ENCODE results near the gene HRH1. TPM values are rescaled to one million over a fixed set of nuclear protein-coding genes. Genes with fewer than 3 reads are reported as not detected.
A peak's percentile ranks its signal among the peaks of the same experiment; 100 is the strongest.

Gene HRH1
- total RNA-seq, 1 donor from 2014 or later = 3.2 TPM

DNA sequence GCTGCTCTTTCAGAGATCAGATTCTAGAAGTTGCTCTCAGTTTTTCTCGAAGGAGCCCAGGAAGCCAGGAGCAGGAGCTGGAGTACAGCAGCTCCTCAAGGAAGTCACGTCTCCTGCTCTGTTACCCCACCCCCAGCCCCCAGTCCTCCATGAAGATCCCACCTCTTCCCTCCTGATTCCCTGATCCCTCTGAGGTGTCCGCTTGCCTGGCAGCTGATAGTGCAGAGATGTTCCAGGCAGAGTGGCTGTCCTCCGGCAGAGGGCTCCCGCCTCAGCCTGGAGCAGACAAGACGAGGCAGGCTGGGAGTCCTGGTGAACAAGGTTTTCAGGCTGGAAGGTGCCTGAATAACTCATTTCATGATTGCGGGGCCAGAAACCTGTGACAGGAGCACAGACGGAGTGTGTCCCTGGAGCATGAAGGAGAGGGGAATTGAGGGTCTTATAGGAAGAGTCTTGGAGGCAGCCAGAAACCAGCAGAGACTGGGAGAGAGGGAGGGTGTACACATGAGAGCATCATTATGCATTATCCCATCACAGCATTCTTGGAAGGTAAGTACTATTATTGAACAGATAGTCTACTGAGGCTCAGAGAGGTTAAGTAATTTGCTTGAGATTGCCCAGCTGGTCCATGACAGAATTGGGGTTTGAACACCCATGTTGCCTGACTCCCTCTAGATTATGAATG lies 1.2 kb downstream of the HRH1 start:
- no peaks in the 10 kb centered on the region for H3K36me3 ChIP-seq (ENCODE audit: control insufficient read depth, insufficient read depth, low read length)
- no peak for DNase-seq (ENCODE audit: low read depth)
- peak overlapping the region; percentile 76 for H3K4me3 ChIP-seq (ENCODE audit: low read depth, low read length)
- no peaks in the 10 kb centered on the region for H3K27me3 ChIP-seq (ENCODE audit: control insufficient read depth, insufficient read depth, low read length)
- peak; percentile 93 for TF ChIP-seq CTCF (IDR thresholded peaks at IDR 0.05; ENCODE audit: insufficient read depth, low read length, poor library complexity, severe bottlenecking)

DNA sequence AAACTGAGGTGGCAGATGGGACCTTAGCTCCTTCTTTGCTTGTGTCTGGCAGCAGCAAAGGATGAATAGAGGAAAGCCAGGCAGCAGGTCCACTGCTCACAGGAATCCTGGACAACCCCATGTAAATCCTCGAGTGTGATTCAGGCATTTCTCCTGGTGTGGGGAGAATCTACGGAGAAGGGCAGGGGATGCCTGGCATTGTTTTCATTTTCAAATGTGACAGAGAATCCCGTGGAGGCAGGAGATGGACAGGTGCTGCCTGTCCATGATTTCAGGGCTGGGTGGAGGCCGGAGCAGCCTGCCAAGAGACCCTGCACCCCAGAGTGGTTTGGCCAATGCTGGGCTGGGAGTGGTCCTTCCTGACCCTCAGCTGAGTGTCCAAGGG lies 1.7 kb downstream of the HRH1 start:
- peak overlapping the region; percentile 76 for H3K4me3 ChIP-seq (ENCODE audit: low read depth, low read length)
- H3K36me3 ChIP-seq (ENCODE audit: control insufficient read depth, insufficient read depth, low read length) = no peaks in the 10 kb centered on the region
- no peak for TF ChIP-seq CTCF (IDR thresholded peaks at IDR 0.05; ENCODE audit: insufficient read depth, low read length, poor library complexity, severe bottlenecking)
- H3K27me3 ChIP-seq (ENCODE audit: control insufficient read depth, insufficient read depth, low read length) = no peaks in the 10 kb centered on the region
- no peak for DNase-seq (ENCODE audit: low read depth)

GRCh38 chr3:11157421-11157820 lies 3.1 kb downstream of the HRH1 start:
- TF ChIP-seq CTCF (IDR thresholded peaks at IDR 0.05; ENCODE audit: insufficient read depth, low read length, poor library complexity, severe bottlenecking) = no peak
- Histone ChIP-seq H3K4me3 (ENCODE audit: low read depth, low read length) (no peak overlapping the region), H3K36me3 (ENCODE audit: control insufficient read depth, insufficient read depth, low read length) (no peaks in the 10 kb centered on the region), H3K27me3 (ENCODE audit: control insufficient read depth, insufficient read depth, low read length) (no peaks in the 10 kb centered on the region)
- DNase-seq (ENCODE audit: low read depth) = no peak

- H3K36me3 ChIP-seq (ENCODE audit: control insufficient read depth, insufficient read depth, low read length) = no peaks in the 10 kb centered on the region
- DNase-seq (ENCODE audit: low read depth) = no peak
- H3K4me3 ChIP-seq (ENCODE audit: low read depth, low read length) = no peak overlapping the region
- no peaks in the 10 kb centered on the region for H3K27me3 ChIP-seq (ENCODE audit: control insufficient read depth, insufficient read depth, low read length)
- TF ChIP-seq CTCF (IDR thresholded peaks at IDR 0.05; ENCODE audit: insufficient read depth, low read length, poor library complexity, severe bottlenecking) = no peak
These were observed 5.2 kb downstream of the HRH1 start for GRCh38 chr3:11159421-11159904.

DNA sequence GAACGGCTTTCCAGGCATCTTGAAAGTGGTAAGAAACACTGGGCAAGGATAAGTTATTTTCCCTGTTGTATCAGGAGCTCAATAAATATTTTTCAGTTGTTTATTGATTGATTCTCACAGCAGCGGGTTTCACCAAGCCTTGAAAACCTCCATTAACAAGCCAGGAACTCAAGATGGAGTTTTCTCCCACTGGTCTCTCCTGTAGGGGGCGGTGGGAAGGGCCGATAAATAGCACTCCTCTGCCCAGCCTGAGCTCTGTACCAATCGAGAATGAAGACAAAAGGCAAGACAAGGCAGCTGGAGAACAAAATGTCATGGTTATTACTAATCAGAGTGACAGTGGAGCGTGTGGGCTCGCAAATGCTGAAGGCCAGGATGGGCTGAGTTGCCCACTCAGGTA lies 7.4 kb downstream of the HRH1 start:
- no peak for DNase-seq (ENCODE audit: low read depth)
- no peak for TF ChIP-seq CTCF (IDR thresholded peaks at IDR 0.05; ENCODE audit: insufficient read depth, low read length, poor library complexity, severe bottlenecking)

More for the DNA sequence above, 7.4 kb downstream of the HRH1 start:
- H3K27me3 ChIP-seq (ENCODE audit: control insufficient read depth, insufficient read depth, low read length) = no peaks in the 10 kb centered on the region
- H3K36me3 ChIP-seq (ENCODE audit: control insufficient read depth, insufficient read depth, low read length) = no peaks in the 10 kb centered on the region
- H3K4me3 ChIP-seq (ENCODE audit: low read depth, low read length) = no peak overlapping the region

Data from kidney epithelial cell (primary cell).